Neural crest cell (in vitro differentiated cells): ENCODE data around the gene KRTAP10-4. TPM values are rescaled to one million over a fixed set of nuclear protein-coding genes. Genes with fewer than 3 reads are reported as not detected.

Source experiments
- DNase-seq: peaks from one replicate; pipeline ENCODE4 v3.0.0; 2021; ENCODE audit warnings: low read depth, mixed read lengths, low spot score
- H3K27ac Mint-ChIP-seq: one replicate; pipeline ENCODE4 v1.8.0; 2021; ENCODE audit warnings: mild to moderate bottlenecking, mixed read lengths; ENCODE audit not compliant: unreplicated experiment
- H3K27me3 Mint-ChIP-seq: 2 replicates; pipeline ENCODE4 v1.8.0; 2021; ENCODE audit warnings: low read depth, mild to moderate bottlenecking, mixed read lengths
- H3K36me3 Mint-ChIP-seq: 2 replicates; pipeline ENCODE4 v1.8.0; 2021; ENCODE audit warnings: low read depth, mild to moderate bottlenecking, mixed read lengths
- H3K4me1 Mint-ChIP-seq: 2 replicates; pipeline ENCODE4 v1.8.0; 2021; ENCODE audit warnings: mixed read lengths
- H3K4me3 Mint-ChIP-seq: one replicate; pipeline ENCODE4 v1.8.0; 2021; ENCODE audit warnings: mild to moderate bottlenecking, mixed read lengths
- H3K9me3 Mint-ChIP-seq: 2 replicates; pipeline ENCODE4 v1.8.0; 2021; ENCODE audit warnings: mixed read lengths
- CTCF ChIP-seq: fragments of 200-600 bp; sonication (generic); conservative IDR thresholded peaks from 2 replicates; pipeline ENCODE4 v1.5.0; 2021; ENCODE audit warnings: antibody characterized with exemption, mild to moderate bottlenecking
- total RNA-seq: library from RNA; stranded (reverse); gene quantifications from 2 replicates; pipeline ENCODE4 v1.2.1, GENCODE V29; 2021

Gene KRTAP10-4
- total RNA-seq, 1 donor from 2014 or later: not detected

DNA sequence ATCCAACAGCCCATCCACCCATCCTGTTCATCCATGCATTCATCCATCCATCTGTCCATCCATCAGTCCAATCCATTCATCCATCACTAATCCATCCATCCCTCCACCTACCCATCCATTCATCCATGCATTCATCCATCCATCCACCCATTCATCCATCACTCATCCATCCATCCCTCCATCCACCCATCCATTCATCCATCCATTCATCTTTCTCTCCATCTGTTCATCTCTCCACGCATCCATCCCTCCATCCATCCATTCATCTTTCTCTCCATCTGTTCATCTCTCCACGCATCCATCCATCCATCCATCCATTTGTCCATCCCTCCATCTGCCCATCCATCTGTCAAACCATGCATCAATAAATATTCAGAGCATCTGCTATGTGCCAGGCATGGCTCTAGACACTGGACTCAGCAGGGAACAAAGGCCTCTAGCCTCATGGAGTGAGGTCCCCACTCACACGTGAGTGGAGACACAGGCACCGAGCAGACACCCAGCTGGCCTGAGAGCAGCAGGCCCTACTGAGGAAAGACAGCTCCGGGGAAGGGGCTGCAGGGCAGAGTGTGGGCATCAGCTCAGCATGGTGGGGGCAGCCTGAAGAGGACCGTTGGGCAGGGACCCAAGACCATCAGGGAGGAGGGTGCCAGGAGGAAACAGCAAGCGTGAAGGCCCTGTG is 43.2 kb upstream of the KRTAP10-4 start:
- Mint-ChIP-seq H3K4me1 (no peaks in the 10 kb centered on the region), H3K27me3 (no peaks in the 10 kb centered on the region)
- no peak for DNase-seq

DNA sequence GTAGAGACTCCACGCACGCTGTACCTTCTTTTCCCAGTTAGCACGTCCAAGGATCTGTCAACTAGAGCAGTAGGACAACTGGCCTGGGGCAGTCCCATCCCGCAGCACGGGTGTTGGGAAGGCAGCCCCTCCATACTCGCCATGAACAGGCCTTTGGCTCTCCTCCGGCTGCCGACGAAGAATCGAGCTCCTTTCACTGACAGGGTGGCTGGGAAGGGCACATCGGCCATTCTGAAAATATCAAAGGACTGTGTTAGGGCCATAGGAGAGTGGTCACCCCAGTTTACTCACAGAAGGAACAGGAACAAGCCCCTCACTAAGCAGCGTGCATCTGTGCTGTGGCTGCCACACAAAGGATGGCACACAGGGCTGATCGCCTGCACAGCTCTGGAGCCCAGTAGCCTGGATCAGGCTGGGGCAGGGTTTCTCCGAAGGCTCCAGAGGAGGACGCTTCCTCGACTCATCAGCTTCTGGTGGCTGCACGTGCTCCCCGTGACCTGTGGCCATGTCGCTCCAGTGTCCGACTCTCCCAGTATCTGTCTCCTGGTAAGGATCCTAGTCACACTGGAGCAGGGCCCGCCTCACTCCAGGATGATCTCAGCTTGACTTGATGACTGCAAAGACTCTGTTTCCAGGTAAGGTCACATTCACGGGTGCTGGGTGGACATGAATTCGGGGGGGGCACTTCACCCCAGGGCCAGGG is 42.5 kb upstream of the KRTAP10-4 start:
- no peak for DNase-seq
- H3K27me3 Mint-ChIP-seq: no peaks in the 10 kb centered on the region
- H3K36me3 Mint-ChIP-seq: no peaks in the 10 kb centered on the region
- H3K4me1 Mint-ChIP-seq: no peaks in the 10 kb centered on the region
- TF ChIP-seq CTCF: no peak
- H3K27ac Mint-ChIP-seq: peak overlapping the region; percentile 62
- H3K4me3 Mint-ChIP-seq: no peak overlapping the region
- H3K9me3 Mint-ChIP-seq: peaks cover 6% of the 10 kb centered on the region

More for the DNA sequence above, 43.2 kb upstream of the KRTAP10-4 start:
- H3K4me3 Mint-ChIP-seq: no peak overlapping the region
- no peaks in the 10 kb centered on the region for H3K36me3 Mint-ChIP-seq
- H3K9me3 Mint-ChIP-seq: peaks cover 6% of the 10 kb centered on the region
- H3K27ac Mint-ChIP-seq: peak overlapping the region; percentile 89
- TF ChIP-seq CTCF: no peak

GRCh38 chr21:44531606-44532564 is 41.6 kb upstream of the KRTAP10-4 start:
- Mint-ChIP-seq H3K9me3 (peaks cover 6% of the 10 kb centered on the region), H3K4me1 (no peaks in the 10 kb centered on the region), H3K27ac (no peak overlapping the region), H3K36me3 (no peaks in the 10 kb centered on the region), H3K4me3 (no peak overlapping the region), H3K27me3 (no peaks in the 10 kb centered on the region)
- DNase-seq: no peak
- TF ChIP-seq CTCF: no peak

DNA sequence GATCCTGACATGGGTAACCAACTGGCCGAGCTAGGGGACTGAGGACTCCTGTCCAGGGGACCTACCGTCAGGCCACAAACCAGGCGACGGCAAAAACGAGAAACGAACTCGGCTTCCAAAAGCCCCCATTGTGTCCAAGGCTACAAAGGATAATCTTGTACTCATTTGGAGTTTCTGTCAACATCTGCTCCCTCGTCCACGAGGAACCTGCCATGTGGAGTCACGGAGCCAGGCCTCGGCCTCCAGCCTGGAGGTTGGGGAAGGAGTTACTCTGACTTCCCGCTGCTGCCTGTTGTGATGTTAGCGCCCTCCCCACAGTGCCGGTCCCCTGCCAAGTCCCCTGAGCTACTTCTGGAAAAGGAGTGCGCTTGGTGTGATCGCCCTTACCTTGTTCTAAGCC is 40.8 kb upstream of the KRTAP10-4 start:
- Mint-ChIP-seq H3K36me3 (no peaks in the 10 kb centered on the region), H3K27ac (no peak overlapping the region), H3K27me3 (no peaks in the 10 kb centered on the region), H3K4me3 (no peak overlapping the region), H3K9me3 (peaks cover 6% of the 10 kb centered on the region), H3K4me1 (no peaks in the 10 kb centered on the region)
- TF ChIP-seq CTCF: no peak
- no peak for DNase-seq

- Mint-ChIP-seq H3K9me3 (peaks cover 6% of the 10 kb centered on the region), H3K27ac (no peak overlapping the region), H3K4me3 (no peak overlapping the region), H3K36me3 (no peaks in the 10 kb centered on the region), H3K27me3 (no peaks in the 10 kb centered on the region), H3K4me1 (no peaks in the 10 kb centered on the region)
- no peak for DNase-seq
- no peak for TF ChIP-seq CTCF
Measured at GRCh38 chr21:44533121-44533890, 40.2 kb upstream of the KRTAP10-4 start.
